K562 (cell line): ENCODE measurements around the gene FBXO48. TPM values are rescaled to one million over a fixed set of nuclear protein-coding genes. Genes with fewer than 3 reads are reported as not detected.

Experiments used
- ATAC-seq: fragments of 200-7000 bp; cut with Tn5 transposase; 3 replicates; pipeline ENCODE4 v1.9.1; 2020; ENCODE audit warnings: moderate library complexity
- BruUV-seq: library from RNA; stranded (reverse); fragments of 400-500 nt; replicated peaks from 2 replicates; lab custom pipeline; 2021; lab: Mats Ljungman, UMichigan
- CTCF ChIA-PET: fragments of 300-600 bp; formaldehyde crosslinking; extraction: SDS; loops from one replicate; lab custom pipeline; 2021; ENCODE audit warnings: low intra/inter-chr PET ratio; lab: Yijun Ruan, JAX
- POLR2A ChIA-PET: fragments of 300-600, 350-650 bp; sonication (Branson Sonifier 250); formaldehyde crosslinking; extraction: SDS; loops from one replicate; lab custom pipeline; 2021; ENCODE audit warnings: antibody characterized with exemption, inconsistent platforms; lab: Yijun Ruan, JAX
- DNase-seq, 4 experiments: peaks; one replicate each; pipeline versions ENCODE4 v3.0.0 to v3.0.0-alpha.2; 2011 to 2018; ENCODE audit warnings: low spot score in 3 of 4, mixed read lengths in 3 of 4; ENCODE audit errors: extremely low read depth in 1 of 4
- FAIRE-seq: peaks from 2 replicates; lab custom pipeline; 2011; peaks lifted over from hg19 to GRCh38; lab: Jason Lieb, UNC
- H2AFZ ChIP-seq: 2 replicates; pipeline ENCODE4 v1.6.0; 2011; ENCODE audit warnings: low read depth, low read length, control low read depth, inconsistent platforms
- H3K27ac ChIP-seq: fragments of 200-600 bp; 3 replicates; pipeline ENCODE4 v1.8.0; 2011; ENCODE audit warnings: low read depth, mild to moderate bottlenecking, control low read depth, inconsistent platforms, low read length, moderate library complexity, mixed read lengths; ENCODE audit errors: extremely low read depth
- H3K27me3 ChIP-seq, 2 experiments: fragments of 300-600 bp in 1 of 2; 2 replicates in 1 of 2; 3 replicates in 1 of 2; pipeline versions ENCODE4 v1.6.0 to v1.8.0; 2011; ENCODE audit warnings: inconsistent platforms in 2 of 2, low read length in 2 of 2, mild to moderate bottlenecking in 1 of 2, mixed read lengths in 1 of 2, moderate library complexity in 1 of 2; ENCODE audit not compliant: control insufficient read depth in 2 of 2, insufficient read depth in 2 of 2
- H3K36me3 ChIP-seq: fragments of 300-600 bp; 3 replicates; pipeline ENCODE4 v1.8.0; 2011; ENCODE audit warnings: mild to moderate bottlenecking, low read length, inconsistent platforms; ENCODE audit not compliant: control insufficient read depth, insufficient read depth
- H3K4me1 ChIP-seq, 2 experiments: fragments of 200-600 bp in 1 of 2; replicated peaks in 1 of 2; 2 replicates in 1 of 2; 3 replicates in 1 of 2; pipeline versions ENCODE4 v1.5.1 to v1.8.0; 2011; ENCODE audit warnings: inconsistent platforms in 2 of 2, low read length in 2 of 2, mild to moderate bottlenecking in 1 of 2, mixed read lengths in 1 of 2, moderate library complexity in 1 of 2; ENCODE audit not compliant: control insufficient read depth in 2 of 2, insufficient read depth in 2 of 2
- H3K4me2 ChIP-seq: 2 replicates; pipeline ENCODE4 v1.6.1; 2011; ENCODE audit warnings: low read length, control low read depth, inconsistent platforms, mixed read lengths; ENCODE audit not compliant: insufficient read depth
- H3K4me3 ChIP-seq: fragments of 200-600 bp; sonication (generic), shearing (Covaris generic); 2 replicates; pipeline ENCODE4 v1.5.1; 2016; ENCODE audit warnings: control low read depth, inconsistent platforms
- H3K79me2 ChIP-seq: fragments of 200-600 bp; 3 replicates; pipeline ENCODE4 v1.8.0; 2011; ENCODE audit warnings: low read length, inconsistent platforms; ENCODE audit not compliant: control insufficient read depth, insufficient read depth
- H3K9ac ChIP-seq, 2 experiments: 2 replicates each; pipeline versions ENCODE4 v1.6.0 to v1.6.1; 2011; ENCODE audit warnings: low read depth in 2 of 2, low read length in 2 of 2, control low read depth in 1 of 2, inconsistent platforms in 1 of 2, mild to moderate bottlenecking in 1 of 2, mixed read lengths in 1 of 2; ENCODE audit not compliant: insufficient read depth in 1 of 2
- H3K9me1 ChIP-seq: one replicate; pipeline ENCODE4 v1.6.0; 2011; ENCODE audit warnings: inconsistent platforms, mild to moderate bottlenecking, low read length, moderate library complexity; ENCODE audit not compliant: control insufficient read depth, insufficient read depth
- H3K9me3 ChIP-seq: replicated peaks from 2 replicates; pipeline ENCODE4 v1.5.1; 2011; ENCODE audit warnings: low read depth, low read length, inconsistent platforms; ENCODE audit not compliant: control insufficient read depth, insufficient read depth
- H4K20me1 ChIP-seq: replicated peaks from 2 replicates; pipeline ENCODE4 v1.6.1; 2011; ENCODE audit warnings: low read length, inconsistent platforms, mixed read lengths; ENCODE audit not compliant: control insufficient read depth, insufficient read depth
- CTCF ChIP-seq, 3 experiments: IDR thresholded peaks in 2 of 3; conservative IDR thresholded peaks in 1 of 3; 2 replicates each; pipeline ENCODE4 v1.5.1; 2011 to 2012; ENCODE audit warnings: low read length in 3 of 3, mild to moderate bottlenecking in 3 of 3, control low read depth in 2 of 3, improper control_type of control experiment in 1 of 3, inconsistent platforms in 1 of 3, low read depth in 1 of 3, mixed read lengths in 1 of 3, moderate library complexity in 1 of 3; ENCODE audit not compliant: insufficient read depth in 2 of 3
- DPF2 ChIP-seq: fragments of 450-650 bp; IDR thresholded peaks from 2 replicates; pipeline ENCODE4 v1.6.1; 2016
- E2F3 ChIP-seq: fragments of 250-450 bp; sonication (Bioruptor Pico); IDR thresholded peaks from 2 replicates; pipeline ENCODE4 v1.4.0; 2020; ENCODE audit warnings: mild to moderate bottlenecking
- FOXK2 ChIP-seq, 2 experiments: fragments of 450-650 bp; IDR thresholded peaks in 1 of 2; conservative IDR thresholded peaks in 1 of 2; 2 replicates each; pipeline ENCODE4 v1.6.1; 2016; ENCODE audit warnings: low read depth in 2 of 2, mild to moderate bottlenecking in 1 of 2
- HDAC1 ChIP-seq, 2 experiments: fragments of 450-650 bp; IDR thresholded peaks; 2 replicates each; pipeline ENCODE4 v1.6.1; 2016 to 2017; ENCODE audit warnings: inconsistent platforms in 1 of 2, mild to moderate bottlenecking in 1 of 2, moderate library complexity in 1 of 2
- HDAC8 ChIP-seq: fragments of 450-650 bp; IDR thresholded peaks from 2 replicates; pipeline ENCODE4 v1.6.1; 2016; ENCODE audit warnings: mild to moderate bottlenecking, missing genetic modification characterization, moderate library complexity, missing compliant biosample characterization
- HINFP ChIP-seq: fragments of 450-650 bp; conservative IDR thresholded peaks from 2 replicates; pipeline ENCODE4 v1.6.1; 2016; ENCODE audit warnings: missing genetic modification characterization, low read depth, mild to moderate bottlenecking, control low read depth, missing compliant biosample characterization
- HNRNPK ChIP-seq: fragments of 200-400 bp; formaldehyde crosslinking; IDR thresholded peaks from one replicate; pipeline ENCODE4 v1.6.1; 2018; ENCODE audit warnings: mild to moderate bottlenecking, low read depth, low read length; ENCODE audit not compliant: poor library complexity, severe bottlenecking
- JUN ChIP-seq, 2 experiments: sonication (generic) in 1 of 2; formaldehyde crosslinking in 1 of 2; IDR thresholded peaks; 2 replicates each; pipeline versions ENCODE4 v1.6.1 to v1.8.0; 2012 to 2022; ENCODE audit warnings: borderline replicate concordance in 2 of 2, mild to moderate bottlenecking in 2 of 2, improper control_type of control experiment in 1 of 2, low read depth in 1 of 2, low read length in 1 of 2, missing genetic modification reagents in 1 of 2
- JUND ChIP-seq, 2 experiments: IDR thresholded peaks; 2 replicates in 1 of 2; 3 replicates in 1 of 2; pipeline ENCODE4 v1.6.1; 2011; ENCODE audit warnings: borderline replicate concordance in 2 of 2, low read depth in 2 of 2, low read length in 2 of 2, improper control_type of control experiment in 1 of 2, missing biosample characterization in 1 of 2, missing genetic modification characterization in 1 of 2, missing genetic modification reagents in 1 of 2
- MAZ ChIP-seq, 2 experiments: fragments of 450-650 bp in 1 of 2; sonication (generic) in 1 of 2; formaldehyde crosslinking; IDR thresholded peaks in 1 of 2; conservative IDR thresholded peaks in 1 of 2; 2 replicates each; pipeline versions ENCODE4 v1.4.0 to v1.5.0; 2020; ENCODE audit warnings: mild to moderate bottlenecking in 1 of 2, missing genetic modification reagents in 1 of 2
- SMARCB1 ChIP-seq: IDR thresholded peaks from 2 replicates; pipeline ENCODE4 v1.6.1; 2011; ENCODE audit warnings: improper control_type of control experiment, low read depth; ENCODE audit not compliant: insufficient read length
- SMARCE1 ChIP-seq: fragments of 450-650 bp; IDR thresholded peaks from 2 replicates; pipeline ENCODE4 v1.7.1; 2016; ENCODE audit warnings: mild to moderate bottlenecking
- ZC3H11A ChIP-seq: IDR thresholded peaks from 2 replicates; pipeline ENCODE4 v1.6.1; 2012; ENCODE audit warnings: low read depth, low read length, improper control_type of control experiment
- ZNF354B ChIP-seq: fragments of 250-450 bp; sonication (Bioruptor Pico); IDR thresholded peaks from 2 replicates; pipeline ENCODE4 v1.4.0; 2020
- ZNF551 ChIP-seq: fragments of 250-450 bp; sonication (Bioruptor Pico); IDR thresholded peaks from 2 replicates; pipeline ENCODE4 v1.5.0; 2021; ENCODE audit warnings: mild to moderate bottlenecking, moderate library complexity
- WGBS: fragments of 100-300 bp; shearing (Covaris generic); methylation state at CpG from one replicate; pipeline ENCODE4 v1.1.6; 2016; ENCODE audit warnings: low coverage, mixed read lengths; ENCODE audit not compliant: insufficient coverage; ENCODE audit errors: missing lambda C conversion rate; 5-methylcytosine and 5-hydroxymethylcytosine counted together
- in situ Hi-C: fragments of 300-500 bp; cut with MboI; formaldehyde crosslinking; loops from 4 replicates; pipeline ENCODE4 v1.15.0; 2018; ENCODE audit warnings: inconsistent platforms, mixed read lengths
- intact Hi-C: fragments of 100-400 bp; cut with micrococcal nuclease; formaldehyde crosslinking; loops from 2 replicates; pipeline ENCODE4 v1.14.2; 2022
- polyA plus RNA-seq, 8 experiments: library from polyadenylated mRNA; depleted of rRNA in 4 of 8; stranded (reverse) in 5 of 8; unstranded in 3 of 8; fragments of >200 nt; fragmentation: Nextera tagmentation in 2 of 8; fragmentation: Illumina TruSeq in 1 of 8; extraction: Ambion mirVana in 2 of 8; extraction: Trizol in 1 of 8; gene quantifications; 2 replicates each; pipeline versions ENCODE4 v1.2.1 to v1.2.3, GENCODE V29; 2011 to 2014; ENCODE audit warnings: inconsistent platforms in 1 of 8, missing spikeins in 1 of 8
- total RNA-seq, 7 experiments: library from RNA; depleted of rRNA in 6 of 7; stranded (reverse); fragments of >200 nt in 6 of 7; fragmentation: Illumina TruSeq in 2 of 7; extraction: Trizol in 2 of 7; gene quantifications; 2 replicates each; pipeline versions ENCODE4 v1.2.1 to v1.2.3, GENCODE V29; 2011 to 2021; ENCODE audit warnings: low replicate concordance in 1 of 7

FBXO48 gene
- total and polyA plus RNA-seq, 9 of the 15 experiments (the other 6 are each of a cell fraction or from before 2014, with no cell fraction given): 0.36 to 1.8 (median 0.73) TPM

GRCh38 chr2:68469935-68470334, 2.8 kb upstream of the FBXO48 start (continued):
- TF ChIP-seq JUND (IDR thresholded peaks at IDR 0.05; ENCODE audit: borderline replicate concordance, low read depth, low read length): no peak
- peak; percentile 50; the same call in 1 of the 3 replicates for TF ChIP-seq JUND (tag; IDR thresholded peaks at IDR 0.05; ENCODE audit: borderline replicate concordance, low read depth, low read length)
- TF ChIP-seq E2F3 (CRISPR knock-in tag): no peak
- TF ChIP-seq SMARCE1: 0 out of 2 replicates have a peak, but pooled peaks have one; percentile 37
- no peak for TF ChIP-seq HINFP (tag)

- DNase-seq (peak in 1 of 4 experiments; percentile 33), FAIRE-seq (no peak), ATAC-seq (no peak)
- Histone ChIP-seq H3K4me2 (peak overlapping the region; percentile 82), H3K27me3 (no peaks in the 10 kb centered on the region; a peak in 1 of 5 replicates), H3K9ac (peak overlapping the region in 1 of 2 experiments; percentile 81; a peak in 2 of 4 replicates), H4K20me1 (no peaks in the 10 kb centered on the region), H3K36me3 (no peaks in the 10 kb centered on the region; the same call in 2 of the 3 replicates), H3K27ac (peak overlapping the region; percentile 9; the same call in 1 of the 3 replicates), H3K79me2 (peaks cover 3% of the 10 kb centered on the region; the same call in 2 of the 3 replicates), H2AFZ (peak overlapping the region; percentile 91), H3K9me1 (no peaks in the 10 kb centered on the region), H3K9me3 (no peaks in the 10 kb centered on the region), H3K4me1 (peaks cover 8 to 30% of the 10 kb centered on the region in 2 experiments; a peak in 4 of 5 replicates), H3K4me3 (peak overlapping the region; percentile 76; the same call in 1 of the 2 replicates)
- no TSS peak for BruUV-seq
- intact Hi-C loops: no loop called here
- WGBS: 18% methylated on average over 2 of the region's 2 CpGs
- in situ Hi-C loops: loop anchor here (10.0 kb wide), 1 partner anchor 366 kb away; no protein-coding TSS in a partner anchor
- CTCF ChIA-PET: no interaction called here
- POLR2A ChIA-PET: interaction anchor here (0.6 to 1.3 kb wide), 4 partner anchors 15 to 252 kb away, joined by 3 to 4 read pairs (median 3); no protein-coding TSS in a partner anchor
- TF ChIP-seq ZC3H11A (no peak), SMARCB1 (no peak), SMARCE1 (peak; percentile 42; the same call in 1 of the 2 replicates), DPF2 (0 out of 2 replicates have a peak, but pooled peaks have one; percentile 30), ZNF354B (CRISPR knock-in tag) (no peak), HNRNPK (no peak), ZNF551 (CRISPR knock-in tag) (no peak), CTCF (IDR thresholded peaks at IDR 0.05 in 2 of 3, conservative IDR thresholded peaks at IDR 0.05 in 1 of 3; ENCODE audit: insufficient read depth in 2 of 3, low read depth in 1 of 3, low read length in 3 of 3) (no peak), HDAC1 (IDR thresholded peaks at IDR 0.05) (no peak), MAZ (CRISPR knock-in tag; conservative IDR thresholded peaks at IDR 0.05 in 1 of 2, IDR thresholded peaks at IDR 0.05 in 1 of 2) (no peak), FOXK2 (conservative IDR thresholded peaks at IDR 0.05 in 1 of 2, IDR thresholded peaks at IDR 0.05 in 1 of 2; ENCODE audit: low read depth in 2 of 2) (peak; percentile 30 to 62; a peak in 2 of 4 replicates), JUN (IDR thresholded peaks at IDR 0.05; ENCODE audit: borderline replicate concordance, low read depth, low read length) (no peak), JUN (CRISPR knock-in tag; IDR thresholded peaks at IDR 0.05; ENCODE audit: borderline replicate concordance) (no peak), HDAC8 (no peak)
Observed at GRCh38 chr2:68468801-68469200, 1.7 kb upstream of the FBXO48 start.
